Mammary epithelial cell (primary cell): ENCODE measurements around the gene VSX1.

Experiments used
- EZH2 ChIP-seq: IDR thresholded peaks from 2 replicates; pipeline ENCODE4 v1.6.1; 2012; ENCODE audit warnings: low read length, inconsistent platforms, borderline replicate concordance
- TF ChIP-seq, protein P1 (sequence below), 2 donors: IDR thresholded peaks in 1 of 2; conservative IDR thresholded peaks in 1 of 2; 2 replicates each; pipeline ENCODE4 v1.5.1; 2011 to 2012; ENCODE audit warnings: inconsistent platforms in 2 of 2, low read length in 2 of 2, mild to moderate bottlenecking in 2 of 2, control low read depth in 1 of 2, low read depth in 1 of 2; ENCODE audit not compliant: insufficient read depth in 1 of 2; ENCODE audit errors: extremely low read depth in 1 of 2

DNA sequence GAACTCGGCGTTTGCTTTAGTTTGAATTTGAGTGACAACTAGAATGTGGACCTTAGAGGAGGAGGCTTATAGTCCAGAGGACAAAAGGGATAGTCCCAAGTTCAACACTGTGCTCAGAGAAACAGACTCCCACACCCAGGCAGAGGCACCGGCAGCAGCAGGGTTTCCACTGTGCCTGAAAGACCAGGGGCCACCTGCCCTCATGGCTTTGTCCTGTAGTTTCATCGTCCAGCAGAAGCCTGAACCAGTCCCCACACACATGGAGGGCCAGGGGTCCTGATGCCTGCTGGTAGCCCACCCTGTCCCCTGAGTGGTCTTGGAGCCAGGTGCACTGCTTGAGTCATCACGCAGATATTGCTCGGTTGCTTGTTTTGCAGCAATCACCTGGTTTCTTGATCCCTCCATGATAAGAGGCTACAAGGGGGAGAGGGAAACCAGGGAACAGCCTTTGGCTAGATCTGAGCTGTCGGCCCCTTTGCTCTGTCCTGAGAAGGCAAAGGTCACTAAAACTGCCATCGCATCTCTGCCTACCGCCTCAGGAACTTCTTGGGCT lies 16.8 kb downstream of the VSX1 start:
- TF ChIP-seq, protein P1, sequence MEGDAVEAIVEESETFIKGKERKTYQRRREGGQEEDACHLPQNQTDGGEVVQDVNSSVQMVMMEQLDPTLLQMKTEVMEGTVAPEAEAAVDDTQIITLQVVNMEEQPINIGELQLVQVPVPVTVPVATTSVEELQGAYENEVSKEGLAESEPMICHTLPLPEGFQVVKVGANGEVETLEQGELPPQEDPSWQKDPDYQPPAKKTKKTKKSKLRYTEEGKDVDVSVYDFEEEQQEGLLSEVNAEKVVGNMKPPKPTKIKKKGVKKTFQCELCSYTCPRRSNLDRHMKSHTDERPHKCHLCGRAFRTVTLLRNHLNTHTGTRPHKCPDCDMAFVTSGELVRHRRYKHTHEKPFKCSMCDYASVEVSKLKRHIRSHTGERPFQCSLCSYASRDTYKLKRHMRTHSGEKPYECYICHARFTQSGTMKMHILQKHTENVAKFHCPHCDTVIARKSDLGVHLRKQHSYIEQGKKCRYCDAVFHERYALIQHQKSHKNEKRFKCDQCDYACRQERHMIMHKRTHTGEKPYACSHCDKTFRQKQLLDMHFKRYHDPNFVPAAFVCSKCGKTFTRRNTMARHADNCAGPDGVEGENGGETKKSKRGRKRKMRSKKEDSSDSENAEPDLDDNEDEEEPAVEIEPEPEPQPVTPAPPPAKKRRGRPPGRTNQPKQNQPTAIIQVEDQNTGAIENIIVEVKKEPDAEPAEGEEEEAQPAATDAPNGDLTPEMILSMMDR (conservative IDR thresholded peaks at IDR 0.05 in 1 of 2, IDR thresholded peaks at IDR 0.05 in 1 of 2; ENCODE audit: extremely low read depth in 1 of 2, insufficient read depth in 1 of 2, low read depth in 1 of 2, low read length in 2 of 2): no peak
- TF ChIP-seq EZH2: no peak
